ENCODE data around the gene SYT8. TPM values are rescaled to one million over a fixed set of nuclear protein-coding genes. Genes with fewer than 3 reads are reported as not detected.
"Not testable (repeated sequence)": the region's sequence is repeated elsewhere in the genome, so short reads cannot be mapped to it uniquely, and the experiment has no call there.

SYT8 gene
- total RNA-seq, 4 donors from 2014 or later: not detected

DNA sequence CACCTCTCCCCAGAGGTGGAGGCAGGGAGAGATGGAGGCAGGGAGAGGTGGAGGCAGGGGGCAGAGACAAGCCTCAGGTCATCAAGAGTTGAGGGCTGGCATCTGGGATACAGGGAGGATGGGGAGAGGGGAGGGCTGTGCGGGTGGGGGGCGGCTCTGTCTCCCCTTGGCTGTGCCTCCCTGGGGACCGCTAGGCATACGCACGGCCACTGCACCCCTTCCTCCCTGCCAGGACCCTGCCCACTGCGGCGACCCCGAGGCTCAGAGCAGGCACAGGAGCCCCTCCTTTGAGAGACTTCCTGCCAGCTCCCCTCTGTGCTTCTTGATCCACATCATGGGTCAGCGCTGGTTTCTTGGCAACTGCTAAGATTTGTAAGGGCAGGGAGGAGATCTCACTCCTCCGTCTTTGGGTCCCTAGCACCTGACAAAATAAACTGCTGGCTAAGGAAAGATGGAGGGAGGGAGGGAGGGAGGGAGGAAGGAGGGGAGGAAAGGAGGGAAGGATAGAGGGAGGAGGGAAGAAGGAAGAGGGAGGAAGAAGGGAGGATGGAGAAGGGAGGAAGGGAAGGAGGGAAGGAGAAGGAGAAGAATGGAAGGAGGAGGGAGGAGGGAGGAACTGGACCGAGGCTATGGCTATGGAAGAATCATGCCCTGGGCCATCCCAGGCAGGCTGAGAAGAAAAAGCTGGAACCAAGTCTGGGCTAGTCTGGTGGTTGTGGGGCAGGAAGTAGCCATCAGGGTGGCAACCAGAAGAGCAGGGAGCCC is 38.4 kb downstream of the SYT8 start:
- TF ChIP-seq, protein P1, sequence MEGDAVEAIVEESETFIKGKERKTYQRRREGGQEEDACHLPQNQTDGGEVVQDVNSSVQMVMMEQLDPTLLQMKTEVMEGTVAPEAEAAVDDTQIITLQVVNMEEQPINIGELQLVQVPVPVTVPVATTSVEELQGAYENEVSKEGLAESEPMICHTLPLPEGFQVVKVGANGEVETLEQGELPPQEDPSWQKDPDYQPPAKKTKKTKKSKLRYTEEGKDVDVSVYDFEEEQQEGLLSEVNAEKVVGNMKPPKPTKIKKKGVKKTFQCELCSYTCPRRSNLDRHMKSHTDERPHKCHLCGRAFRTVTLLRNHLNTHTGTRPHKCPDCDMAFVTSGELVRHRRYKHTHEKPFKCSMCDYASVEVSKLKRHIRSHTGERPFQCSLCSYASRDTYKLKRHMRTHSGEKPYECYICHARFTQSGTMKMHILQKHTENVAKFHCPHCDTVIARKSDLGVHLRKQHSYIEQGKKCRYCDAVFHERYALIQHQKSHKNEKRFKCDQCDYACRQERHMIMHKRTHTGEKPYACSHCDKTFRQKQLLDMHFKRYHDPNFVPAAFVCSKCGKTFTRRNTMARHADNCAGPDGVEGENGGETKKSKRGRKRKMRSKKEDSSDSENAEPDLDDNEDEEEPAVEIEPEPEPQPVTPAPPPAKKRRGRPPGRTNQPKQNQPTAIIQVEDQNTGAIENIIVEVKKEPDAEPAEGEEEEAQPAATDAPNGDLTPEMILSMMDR (IDR thresholded peaks at IDR 0.05): no peak
- ATAC-seq (ENCODE audit: low FRiP score) (no peak), DNase-seq (ENCODE audit: low spot score) (no peak)

GRCh38 chr11:1873813-1874150 is 39.0 kb downstream of the SYT8 start:
- not testable (repeated sequence) for ATAC-seq (ENCODE audit: low FRiP score); DNase-seq (ENCODE audit: low spot score)

DNA sequence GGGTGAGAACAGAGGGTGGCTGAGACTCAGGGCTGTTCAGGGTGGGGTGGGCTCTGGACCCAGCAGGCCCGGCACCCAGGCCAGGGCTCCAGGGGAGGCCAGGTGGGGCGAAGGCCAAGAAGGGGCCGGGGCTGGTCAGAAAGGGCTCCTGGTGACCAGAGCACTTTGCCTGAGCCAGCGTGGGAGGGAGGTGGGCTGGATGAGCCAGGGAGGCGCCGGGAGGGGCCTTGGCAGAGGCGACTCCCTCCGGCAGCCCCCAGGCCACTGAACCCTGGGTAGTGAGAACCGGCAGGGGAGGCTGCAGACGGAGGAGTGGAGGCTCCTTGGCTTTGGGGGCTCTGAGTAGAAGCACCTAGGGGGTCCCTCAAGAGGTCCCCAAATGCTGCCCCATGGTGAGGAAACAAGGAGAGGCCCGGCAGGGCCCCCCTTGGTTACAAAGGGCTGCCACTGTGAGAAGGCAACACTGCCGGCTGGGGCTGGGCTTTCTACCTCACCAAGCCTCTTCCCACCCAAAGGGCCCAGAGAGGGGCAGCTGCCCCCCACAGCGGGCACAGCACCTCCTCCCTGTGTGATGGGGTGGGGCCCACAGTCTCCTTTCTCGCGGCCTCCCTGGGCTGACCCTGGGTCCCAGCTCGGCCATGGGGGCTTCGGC is 39.8 kb downstream of the SYT8 start:
- not testable (repeated sequence) for DNase-seq (ENCODE audit: low spot score); ATAC-seq (ENCODE audit: low FRiP score)

- DNase-seq (ENCODE audit: low spot score) (no peak), ATAC-seq (ENCODE audit: low FRiP score) (no peak)
- TF ChIP-seq, protein P1 (IDR thresholded peaks at IDR 0.05): no peak
These were observed 40.5 kb downstream of the SYT8 start for GRCh38 chr11:1875093-1875850.

- DNase-seq (ENCODE audit: low spot score); ATAC-seq (ENCODE audit: low FRiP score): not testable (repeated sequence)
These were observed 41.1 kb downstream of the SYT8 start for GRCh38 chr11:1875851-1876301.

DNA sequence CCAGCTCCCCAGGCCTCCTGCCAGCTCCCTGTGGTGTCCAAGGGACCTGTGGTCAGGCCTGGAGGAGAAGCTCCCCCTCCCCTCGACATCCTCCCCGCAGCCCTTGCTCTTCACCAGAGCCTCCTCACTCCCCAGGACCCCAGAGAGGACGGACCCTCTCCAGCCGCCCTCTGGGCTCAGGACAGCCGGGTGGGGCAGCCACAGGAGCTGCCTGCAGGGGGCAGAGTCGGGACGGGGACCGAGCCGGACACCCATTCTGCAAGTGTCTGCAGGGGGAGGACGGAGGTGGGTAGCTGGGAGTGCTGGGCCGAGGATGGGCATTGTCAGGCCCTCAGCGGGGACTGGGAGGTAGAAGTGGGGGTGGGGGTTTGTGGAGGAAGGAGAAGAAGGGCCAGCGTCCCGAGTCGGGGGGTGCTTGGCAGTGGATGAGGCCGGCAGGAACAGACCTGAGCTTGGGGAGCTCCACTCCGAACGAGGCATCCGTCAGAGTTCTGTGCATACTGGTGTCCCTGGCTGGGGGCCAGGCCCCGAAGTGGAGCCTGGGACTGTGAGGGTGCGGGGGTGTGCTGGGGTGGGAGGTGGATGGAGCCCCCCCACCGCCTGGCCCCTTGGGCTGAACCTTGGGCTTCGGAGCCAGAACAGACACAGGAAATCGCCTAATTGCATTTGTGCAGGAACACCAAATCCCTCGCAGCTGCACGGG is 41.7 kb downstream of the SYT8 start:
- no peak for DNase-seq (ENCODE audit: low spot score)
- TF ChIP-seq, protein P1 (IDR thresholded peaks at IDR 0.05): no peak
- no peak for ATAC-seq (ENCODE audit: low FRiP score)

GRCh38 chr11:1877211-1878136 is 42.7 kb downstream of the SYT8 start:
- TF ChIP-seq, protein P1 (IDR thresholded peaks at IDR 0.05): no peak
- DNase-seq (ENCODE audit: low spot score) (no peak), ATAC-seq (ENCODE audit: low FRiP score) (no peak)

Measured in omental fat pad (tissue), 4 donors.